GM19099 (cell line): ENCODE measurements around the gene CLDN15.

Experiments used
- POLR2A ChIP-seq: IDR thresholded peaks from 3 replicates; pipeline ENCODE4 v1.6.1; 2011; ENCODE audit warnings: low read depth; ENCODE audit not compliant: insufficient read length; ENCODE audit errors: extremely low read depth

The CLDN15 gene

DNA sequence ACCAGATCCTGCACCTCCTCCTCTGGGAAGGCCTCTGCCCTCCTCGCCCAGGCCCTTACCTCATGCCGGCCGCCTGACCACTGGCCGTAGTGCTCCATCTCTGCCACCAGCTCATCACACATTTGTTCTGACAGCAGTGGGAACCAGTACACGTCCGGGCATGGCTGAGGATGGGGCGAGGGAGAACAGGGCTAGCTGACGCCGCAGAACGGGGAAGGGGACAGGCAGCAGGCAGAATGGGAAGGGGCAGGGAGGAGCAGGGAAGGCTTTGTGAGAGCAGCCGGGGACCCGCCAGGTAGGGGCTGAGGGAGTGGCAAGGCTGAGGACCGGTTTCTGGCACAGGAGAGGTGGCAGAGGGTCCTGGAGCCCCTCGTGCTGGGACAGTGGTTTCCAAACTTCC lies 28.8 kb downstream of the CLDN15 start:
- TF ChIP-seq POLR2A = no peak

DNA sequence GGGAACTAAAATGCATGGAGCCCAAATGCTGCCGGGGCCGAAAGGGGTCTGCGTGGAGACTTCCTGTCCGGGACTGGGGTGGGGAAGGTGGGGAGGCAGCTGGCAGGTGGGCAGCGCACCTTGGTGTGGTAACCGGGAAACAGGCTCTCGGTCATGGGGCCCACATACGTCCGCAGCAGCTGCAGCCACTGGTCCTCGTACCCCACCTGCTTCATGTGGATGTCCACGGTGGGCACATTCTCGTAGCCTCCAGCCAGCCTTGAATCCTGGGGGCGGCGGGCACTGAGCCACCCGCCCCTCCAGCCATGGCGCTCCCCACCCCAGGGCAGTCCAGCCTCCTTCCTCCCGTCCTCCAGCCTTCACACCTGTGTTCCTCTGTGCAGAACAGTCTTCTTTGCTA lies 30.1 kb downstream of the CLDN15 start:
- no peak for TF ChIP-seq POLR2A

DNA sequence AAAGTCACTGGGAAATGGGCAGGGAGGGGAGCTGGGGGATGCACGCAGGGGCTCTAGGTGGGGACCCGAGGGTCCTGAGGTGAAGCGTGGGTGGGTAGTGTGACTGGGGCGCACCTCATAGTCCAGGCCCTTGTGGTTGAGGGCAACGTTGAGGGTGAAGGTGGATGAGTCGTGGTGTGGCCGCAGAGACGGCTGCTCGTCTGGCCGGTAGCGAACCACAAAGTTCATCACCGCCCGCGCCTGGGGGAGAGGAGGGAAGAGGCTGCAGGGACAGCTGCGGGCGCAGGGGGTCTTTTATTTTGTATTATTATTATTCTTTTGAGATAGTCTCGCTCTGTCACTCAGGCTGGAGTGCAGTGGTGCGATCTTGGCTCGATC lies 30.9 kb downstream of the CLDN15 start:
- no peak for TF ChIP-seq POLR2A

DNA sequence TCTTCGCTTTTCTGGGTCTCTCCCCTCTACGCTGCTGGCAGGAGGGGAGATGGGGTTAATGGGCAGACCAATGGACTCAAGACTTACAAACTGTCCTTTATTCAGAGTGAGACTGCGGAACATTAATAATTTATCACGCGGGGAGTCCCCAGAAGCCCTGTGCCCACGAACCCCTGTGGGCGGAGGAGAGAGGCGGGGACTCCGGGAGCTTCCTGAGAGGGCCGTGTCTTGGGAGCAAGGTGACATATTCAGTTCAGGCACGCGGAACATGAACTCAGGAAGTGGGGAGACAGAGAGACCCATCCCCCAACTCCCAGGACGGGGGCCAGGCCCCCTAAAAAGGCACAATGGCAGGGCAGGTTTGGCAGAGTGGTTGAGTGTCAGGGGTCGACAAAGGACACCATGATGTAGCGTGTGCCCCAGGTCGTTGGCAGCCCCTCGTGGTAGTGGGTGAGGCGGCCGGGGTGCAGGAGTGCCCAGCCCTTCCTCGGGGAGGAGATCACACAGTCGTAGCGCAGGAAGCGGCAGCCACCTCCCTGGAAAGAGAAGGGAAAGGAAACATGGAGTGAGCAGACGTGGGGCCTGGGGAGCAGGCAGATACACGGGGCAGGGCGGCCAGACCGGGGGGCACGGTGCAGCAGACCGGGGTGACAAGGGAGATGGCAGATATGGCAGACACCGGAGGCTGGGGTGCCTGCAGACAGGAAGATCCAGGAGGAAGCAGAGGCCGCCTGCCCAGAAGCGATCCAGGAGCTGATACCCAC lies 31.5 kb downstream of the CLDN15 start:
- TF ChIP-seq POLR2A = no peak

- TF ChIP-seq POLR2A = no peak
Measured at GRCh38 chr7:101202603-101202918, 35.0 kb downstream of the CLDN15 start.

DNA sequence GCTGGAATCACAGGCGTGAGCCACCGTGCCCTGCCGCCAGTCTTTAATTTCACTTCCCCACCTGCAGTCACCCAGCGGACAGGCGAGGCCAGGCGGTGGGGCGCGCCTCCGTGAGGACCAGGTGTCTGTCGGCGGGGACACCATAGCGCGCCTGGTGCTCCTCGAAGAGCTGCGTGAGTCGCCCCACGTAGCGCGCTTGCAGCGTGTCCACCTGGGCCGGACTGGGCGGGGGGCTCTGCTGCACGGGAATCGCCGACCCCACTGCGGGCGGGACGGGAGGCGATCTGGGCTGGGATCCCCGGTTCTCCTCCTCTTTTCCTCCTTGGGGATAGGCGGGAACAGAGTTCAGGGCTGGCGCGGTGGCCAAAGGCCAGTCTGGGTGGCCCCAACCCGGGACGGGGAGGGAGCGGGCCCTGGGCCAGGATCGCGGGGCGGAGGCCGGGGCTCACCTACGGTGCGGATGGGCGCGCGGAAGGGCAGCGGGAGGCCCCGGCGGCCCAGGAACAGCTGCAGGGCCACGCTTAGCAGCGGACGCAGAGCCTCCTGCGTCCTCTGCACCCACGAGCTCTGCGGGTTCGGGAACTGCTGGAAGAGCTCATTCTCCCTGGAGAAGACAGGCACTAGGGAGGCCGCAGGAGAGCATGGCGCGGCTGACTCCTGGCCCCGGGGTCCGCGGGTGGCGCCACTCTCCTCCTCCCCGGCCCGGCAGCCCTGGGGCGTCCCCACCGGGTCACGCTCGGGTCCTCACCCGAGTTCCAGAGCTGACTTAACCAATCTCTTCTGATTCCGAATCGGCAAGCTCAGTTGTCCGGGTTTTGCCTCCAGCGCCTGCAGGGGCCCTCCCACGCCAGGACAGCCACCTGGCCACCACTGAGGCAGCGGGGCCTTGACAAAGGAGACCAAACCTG lies 35.7 kb downstream of the CLDN15 start:
- TF ChIP-seq POLR2A = no peak

DNA sequence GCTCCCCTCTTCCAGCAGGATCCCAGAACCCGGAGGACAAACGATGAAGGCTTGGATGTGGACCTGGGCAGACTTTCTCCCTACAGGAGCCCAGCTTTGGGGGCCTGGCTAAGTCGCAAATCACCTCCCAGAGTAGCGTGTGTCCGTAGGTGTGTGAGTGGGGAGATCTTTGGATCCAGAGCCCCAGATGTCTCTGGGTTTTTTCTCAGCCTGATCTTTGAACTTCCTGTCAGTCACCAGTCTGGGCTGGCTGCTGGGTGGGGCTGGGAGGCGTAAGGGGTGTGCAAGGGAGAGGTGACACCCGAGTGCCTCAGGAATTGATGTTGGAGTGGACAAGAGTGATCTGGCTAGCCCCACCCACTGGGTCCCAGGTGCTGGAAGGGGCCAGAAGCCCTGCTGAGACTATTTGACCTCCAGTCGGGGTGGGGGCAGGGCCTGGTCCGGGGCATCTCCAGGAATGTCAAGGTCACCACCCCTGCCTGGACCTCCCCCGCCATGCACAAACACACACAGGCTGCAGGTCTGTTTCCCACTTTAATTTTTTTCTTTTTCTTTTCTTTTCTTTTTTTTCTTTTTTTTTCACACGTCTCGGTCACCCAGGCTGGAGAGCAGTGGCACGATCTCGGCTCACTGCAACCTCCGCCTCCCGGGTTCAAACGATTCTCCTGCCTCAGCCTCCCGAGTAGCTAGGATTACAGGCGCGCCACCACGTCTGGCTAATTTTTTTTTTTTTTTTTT lies 36.6 kb downstream of the CLDN15 start, which contains the start of gene MOGAT3:
Gene MOGAT3 (minus strand): TSS at position 175 of the 738 bp plus-strand sequence. CDS start 182 bp downstream, outside the sequence.
- TF ChIP-seq POLR2A = no peak

GRCh38 chr7:101200504-101200861 lies 37.1 kb downstream of the CLDN15 start:
- TF ChIP-seq POLR2A = no peak

- no peak for TF ChIP-seq POLR2A
Measured at GRCh38 chr7:101198476-101198875, 39.1 kb downstream of the CLDN15 start.

DNA sequence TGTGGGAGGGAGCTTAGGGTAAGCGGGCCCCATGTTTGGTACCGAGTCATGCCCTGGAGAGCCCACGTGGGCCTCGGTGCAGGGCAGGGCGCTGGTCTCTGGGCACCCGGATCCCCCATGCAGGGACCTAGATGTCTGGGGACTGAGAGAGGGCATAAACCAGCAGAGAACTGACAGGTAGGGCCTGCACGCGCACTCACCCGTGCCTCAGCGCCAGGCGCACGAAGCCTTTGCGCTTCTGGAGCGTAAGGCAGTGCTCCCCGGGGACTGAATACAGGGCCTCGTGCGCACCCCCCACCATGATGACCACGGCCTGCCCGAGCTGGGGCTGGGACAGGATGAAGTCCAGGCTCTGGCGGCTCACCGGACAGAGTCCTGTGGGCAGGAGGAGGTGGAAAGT lies 39.6 kb downstream of the CLDN15 start:
- TF ChIP-seq POLR2A = no peak

GRCh38 chr7:101195884-101196283 lies 41.7 kb downstream of the CLDN15 start:
- no peak for TF ChIP-seq POLR2A

GRCh38 chr7:101189109-101189508 lies 48.5 kb downstream of the CLDN15 start:
- no peak for TF ChIP-seq POLR2A

GRCh38 chr7:101186844-101187428 lies 50.7 kb downstream of the CLDN15 start:
- TF ChIP-seq POLR2A = no peak

DNA sequence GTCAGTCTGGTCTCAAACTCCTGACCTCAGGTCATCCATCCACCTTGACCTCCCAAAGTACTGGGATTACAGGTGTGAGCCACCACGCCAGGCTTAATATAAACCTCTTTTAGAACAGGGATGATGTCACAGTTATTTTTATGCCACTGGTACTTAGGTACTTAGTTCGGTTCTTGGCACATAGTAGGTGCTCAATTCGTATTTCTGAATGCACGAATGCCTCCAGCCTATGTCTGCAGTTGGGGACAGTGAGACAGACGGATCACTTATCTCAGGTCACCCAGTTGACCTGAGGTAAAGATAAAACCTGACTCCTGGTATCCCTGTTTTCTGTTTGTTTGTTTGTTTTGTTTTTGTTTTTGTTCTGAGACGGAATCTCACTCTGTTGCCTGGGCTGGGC lies 51.4 kb downstream of the CLDN15 start:
- TF ChIP-seq POLR2A = no peak

DNA sequence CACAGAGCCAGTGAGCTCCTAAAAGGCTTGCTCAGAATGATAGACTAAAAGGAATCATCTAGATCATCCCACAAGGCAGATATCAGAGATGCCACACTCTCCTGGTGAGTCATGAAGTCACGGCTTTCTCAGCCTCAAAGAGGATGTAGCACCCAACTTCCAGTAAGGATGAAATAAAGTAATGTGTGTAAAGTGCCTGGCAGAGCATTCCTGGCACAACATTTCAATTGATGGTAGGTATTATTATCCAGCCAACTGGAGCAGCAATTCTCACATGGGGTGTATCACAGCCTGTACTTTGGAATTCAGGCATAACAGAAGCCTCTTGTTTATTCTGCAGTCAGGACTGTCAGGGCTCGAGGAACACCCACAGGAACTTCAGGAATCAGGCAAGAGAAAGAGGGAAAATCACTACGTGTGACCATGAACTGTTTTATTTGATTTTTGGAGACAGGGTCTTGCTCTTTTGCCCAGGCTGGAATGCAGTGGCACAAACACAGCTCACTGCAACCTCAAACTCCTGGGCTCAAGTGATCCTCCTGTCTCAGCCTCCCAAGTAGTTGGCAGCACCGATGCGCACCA lies 52.3 kb downstream of the CLDN15 start:
- no peak for TF ChIP-seq POLR2A
